Calu3 (cell line): Measurements from ENCODE around the gene SLC37A3. TPM values are rescaled to one million over a fixed set of nuclear protein-coding genes. Genes with fewer than 3 reads are reported as not detected.

Experiments
- BruUV-seq: library from RNA; stranded (reverse); fragments of 400-500 nt; replicated peaks from 2 replicates; lab custom pipeline; 2021; lab: Mats Ljungman, UMichigan
- CTCF ChIA-PET: fragments of 300-600 bp; sonication (Branson Sonifier 250); formaldehyde crosslinking; loops from one replicate; lab custom pipeline; 2022; ENCODE audit warnings: antibody characterized with exemption; lab: Charles Lee
- DNase-seq: peaks from one replicate; pipeline ENCODE4 v3.0.0; 2022
- H3K27ac Mint-ChIP-seq: one replicate; pipeline ENCODE4 v1.8.0; 2022; ENCODE audit warnings: mixed read lengths; ENCODE audit not compliant: unreplicated experiment
- H3K27me3 Mint-ChIP-seq: one replicate; pipeline ENCODE4 v1.8.0; 2022; ENCODE audit warnings: mixed read lengths; ENCODE audit not compliant: unreplicated experiment
- H3K36me3 Mint-ChIP-seq: one replicate; pipeline ENCODE4 v1.8.0; 2022; ENCODE audit warnings: mild to moderate bottlenecking, moderate library complexity, mixed read lengths; ENCODE audit not compliant: insufficient read depth, unreplicated experiment
- H3K4me1 Mint-ChIP-seq: one replicate; pipeline ENCODE4 v1.8.0; 2022; ENCODE audit warnings: mild to moderate bottlenecking, low read depth, mixed read lengths; ENCODE audit not compliant: unreplicated experiment
- H3K4me3 Mint-ChIP-seq: one replicate; pipeline ENCODE4 v1.8.0; 2022; ENCODE audit warnings: mild to moderate bottlenecking, low read depth, moderate library complexity, mixed read lengths; ENCODE audit not compliant: unreplicated experiment
- H3K9me3 Mint-ChIP-seq: one replicate; pipeline ENCODE4 v1.8.0; 2022; ENCODE audit warnings: low read depth, mixed read lengths; ENCODE audit not compliant: unreplicated experiment
- intact Hi-C: fragments of 100-400 bp; cut with micrococcal nuclease; formaldehyde crosslinking; loops from one replicate; pipeline ENCODE4 v1.10.0; 2022; ENCODE audit not compliant: unreplicated experiment
- total RNA-seq: library from RNA; stranded (reverse); gene quantifications from 2 replicates; pipeline ENCODE4 v1.2.3, GENCODE V29; 2022
- TF ChIP-seq, protein P1 (sequence below): fragments of 200-600 bp; IDR thresholded peaks from one replicate; pipeline ENCODE4 v1.8.0; 2022; ENCODE audit warnings: antibody characterized with exemption; ENCODE audit not compliant: unreplicated experiment

Gene SLC37A3
- total RNA-seq, 1 experiment from 2014 or later: 65.2 TPM

- no peak for DNase-seq
- Mint-ChIP-seq H3K9me3 (no peaks in the 10 kb centered on the region), H3K36me3 (no peaks in the 10 kb centered on the region), H3K4me1 (no peaks in the 10 kb centered on the region), H3K27me3 (no peaks in the 10 kb centered on the region), H3K4me3 (no peak overlapping the region), H3K27ac (no peak overlapping the region)
- CTCF ChIA-PET: no interaction called here
- no TSS peak for BruUV-seq
- TF ChIP-seq, protein P1, sequence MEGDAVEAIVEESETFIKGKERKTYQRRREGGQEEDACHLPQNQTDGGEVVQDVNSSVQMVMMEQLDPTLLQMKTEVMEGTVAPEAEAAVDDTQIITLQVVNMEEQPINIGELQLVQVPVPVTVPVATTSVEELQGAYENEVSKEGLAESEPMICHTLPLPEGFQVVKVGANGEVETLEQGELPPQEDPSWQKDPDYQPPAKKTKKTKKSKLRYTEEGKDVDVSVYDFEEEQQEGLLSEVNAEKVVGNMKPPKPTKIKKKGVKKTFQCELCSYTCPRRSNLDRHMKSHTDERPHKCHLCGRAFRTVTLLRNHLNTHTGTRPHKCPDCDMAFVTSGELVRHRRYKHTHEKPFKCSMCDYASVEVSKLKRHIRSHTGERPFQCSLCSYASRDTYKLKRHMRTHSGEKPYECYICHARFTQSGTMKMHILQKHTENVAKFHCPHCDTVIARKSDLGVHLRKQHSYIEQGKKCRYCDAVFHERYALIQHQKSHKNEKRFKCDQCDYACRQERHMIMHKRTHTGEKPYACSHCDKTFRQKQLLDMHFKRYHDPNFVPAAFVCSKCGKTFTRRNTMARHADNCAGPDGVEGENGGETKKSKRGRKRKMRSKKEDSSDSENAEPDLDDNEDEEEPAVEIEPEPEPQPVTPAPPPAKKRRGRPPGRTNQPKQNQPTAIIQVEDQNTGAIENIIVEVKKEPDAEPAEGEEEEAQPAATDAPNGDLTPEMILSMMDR: no peak
- intact Hi-C loops: no loop called here
These were observed 68.2 kb downstream of the SLC37A3 start for GRCh38 chr7:140330128-140330527.

DNA sequence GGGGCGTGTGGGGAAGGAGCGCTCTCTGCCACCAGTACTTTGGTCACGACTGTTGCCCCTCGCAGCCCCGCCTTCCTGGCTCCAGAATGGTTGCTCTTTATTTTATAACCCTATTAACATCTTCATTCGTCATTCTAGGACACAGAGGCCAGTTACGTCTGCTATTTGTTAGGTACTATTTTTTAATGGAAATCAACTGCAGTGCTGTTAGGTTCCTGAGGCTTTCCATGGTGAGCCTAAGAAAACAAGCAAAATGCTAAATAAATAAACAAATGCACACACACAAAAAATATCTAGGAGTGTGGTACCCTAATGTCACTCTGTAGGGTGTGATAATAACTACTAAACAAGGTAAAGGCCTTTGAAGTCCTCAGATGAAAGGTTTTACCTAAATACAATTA lies 71.1 kb downstream of the SLC37A3 start:
- BruUV-seq: no TSS peak
- no peaks in the 10 kb centered on the region for H3K4me1 Mint-ChIP-seq
- no peaks in the 10 kb centered on the region for H3K36me3 Mint-ChIP-seq
- CTCF ChIA-PET: interaction anchor here (1.1 kb wide), 1 partner anchor 11 kb away, joined by 3 read pairs; no protein-coding TSS in a partner anchor
- TF ChIP-seq, protein P1: no peak
- no peaks in the 10 kb centered on the region for H3K9me3 Mint-ChIP-seq
- intact Hi-C loops: loop anchor here (5.0 kb wide), 1 partner anchor 95 kb away; no protein-coding TSS in a partner anchor
- no peak for DNase-seq
- no peaks in the 10 kb centered on the region for H3K27me3 Mint-ChIP-seq
- H3K4me3 Mint-ChIP-seq: no peak overlapping the region
- no peak overlapping the region for H3K27ac Mint-ChIP-seq

- BruUV-seq: no TSS peak
- CTCF ChIA-PET: interaction anchor here (0.7 to 1.1 kb wide), 3 partner anchors 10 to 185 kb away, joined by 3 to 4 read pairs (median 4); no protein-coding TSS in a partner anchor
- Mint-ChIP-seq H3K36me3 (no peaks in the 10 kb centered on the region), H3K4me3 (no peak overlapping the region), H3K9me3 (no peaks in the 10 kb centered on the region), H3K27me3 (no peaks in the 10 kb centered on the region), H3K4me1 (no peaks in the 10 kb centered on the region), H3K27ac (no peak overlapping the region)
- intact Hi-C loops: loop anchor here (1.0 to 5.0 kb wide), 2 partner anchors 94 to 151 kb away; no protein-coding TSS in a partner anchor
- peak; percentile 55 for DNase-seq
- TF ChIP-seq, protein P1: peak; percentile 57
These were observed 72.0 kb downstream of the SLC37A3 start for GRCh38 chr7:140326116-140326928.

DNA sequence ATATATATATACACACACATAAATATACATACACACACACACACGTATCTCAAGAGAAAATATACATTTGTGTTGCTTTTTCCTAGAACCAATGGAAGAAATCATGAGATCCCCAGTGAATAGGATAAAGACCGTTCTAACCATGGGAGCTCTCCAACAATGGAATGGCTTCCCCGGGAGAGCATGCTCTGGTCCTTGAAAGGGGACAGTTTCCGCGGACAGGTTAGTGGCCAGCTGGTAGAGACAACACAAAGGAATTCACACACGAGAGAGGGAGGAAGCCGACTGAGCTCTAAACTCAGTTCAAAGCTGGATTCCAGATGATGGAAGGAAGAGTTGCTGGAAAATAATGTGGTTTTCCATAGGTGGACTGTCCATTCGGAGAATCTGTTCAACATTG lies 72.7 kb downstream of the SLC37A3 start:
- no peaks in the 10 kb centered on the region for H3K4me1 Mint-ChIP-seq

More for the DNA sequence above, 72.7 kb downstream of the SLC37A3 start:
- DNase-seq: no peak
- H3K27me3 Mint-ChIP-seq: no peaks in the 10 kb centered on the region
- TF ChIP-seq, protein P1: no peak
- intact Hi-C loops: loop anchor here (5.0 kb wide), 1 partner anchor 93 kb away; no protein-coding TSS in a partner anchor
- no peak overlapping the region for H3K27ac Mint-ChIP-seq
- no TSS peak for BruUV-seq
- H3K36me3 Mint-ChIP-seq: no peaks in the 10 kb centered on the region
- H3K4me3 Mint-ChIP-seq: no peak overlapping the region
- H3K9me3 Mint-ChIP-seq: no peaks in the 10 kb centered on the region
- CTCF ChIA-PET: no interaction called here
